HuH-7.5 (cell line): Measurements from ENCODE around the gene NDUFAF3.

Source experiments
- DNase-seq: peaks from one replicate; pipeline ENCODE4 v3.0.0; 2011; ENCODE audit warnings: low spot score

Gene NDUFAF3

DNA sequence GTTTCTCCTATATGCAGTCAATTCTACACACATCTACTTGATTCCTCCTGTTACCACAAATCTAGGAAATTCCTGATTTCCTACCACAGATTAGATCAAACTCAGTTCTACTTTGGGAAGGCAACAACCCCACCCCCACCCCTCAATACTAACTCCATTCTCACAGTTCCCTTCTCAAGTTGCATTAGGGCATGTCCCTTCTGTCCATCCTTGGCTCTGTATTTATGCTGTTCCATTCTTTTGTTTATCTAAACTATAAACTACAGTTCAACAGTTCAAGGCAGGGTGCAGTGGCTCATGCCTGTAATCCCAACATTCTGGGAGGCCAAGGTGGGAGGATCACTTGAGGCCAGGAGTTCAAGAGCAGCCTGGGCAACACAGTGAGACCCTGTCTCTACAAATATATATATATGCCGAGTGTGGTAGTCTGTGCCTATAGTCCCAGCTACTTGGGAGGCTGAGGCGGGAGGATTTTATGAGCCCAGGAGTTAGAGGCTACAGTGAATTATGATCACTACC lies 32.5 kb downstream of the NDUFAF3 start:
- no peak for DNase-seq

DNA sequence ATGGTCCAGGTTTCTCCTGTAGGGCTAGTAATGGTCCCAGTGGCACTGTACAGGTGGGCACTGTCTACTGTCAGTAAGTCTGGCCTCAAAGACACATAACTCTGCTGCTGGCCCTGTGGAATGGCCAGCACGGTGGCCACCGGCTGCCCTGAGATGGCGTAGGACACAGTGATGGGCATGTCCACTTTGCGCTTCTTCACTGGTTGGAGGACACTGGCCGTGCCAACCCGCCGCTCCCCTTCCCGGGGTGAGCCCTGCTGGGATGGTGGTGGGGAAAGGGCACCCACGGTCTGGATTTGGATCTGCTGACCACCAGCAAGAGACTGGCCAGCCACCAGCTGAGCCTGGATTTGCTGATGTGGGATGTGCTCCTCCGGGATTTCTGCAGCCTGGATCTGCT lies 35.3 kb downstream of the NDUFAF3 start:
- DNase-seq, result no peak

DNA sequence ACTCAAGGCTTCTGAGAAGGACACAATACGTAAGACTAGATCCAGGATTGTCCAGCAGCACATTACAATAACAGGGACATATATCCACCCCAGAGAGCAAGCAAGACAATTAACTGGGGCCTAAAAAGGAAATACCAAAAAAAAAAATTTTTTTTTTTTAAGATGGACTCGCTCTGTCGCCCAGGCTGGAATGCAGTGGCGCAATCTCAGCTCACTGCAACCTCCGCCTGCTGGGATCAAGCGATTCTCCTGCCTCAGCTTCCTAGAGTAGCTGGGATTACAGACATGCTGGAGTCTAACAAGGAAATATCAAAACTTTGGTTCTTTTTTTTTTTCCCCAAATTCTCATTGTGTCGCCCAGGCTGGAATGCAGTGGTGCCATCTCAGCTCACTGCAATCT lies 36.1 kb downstream of the NDUFAF3 start:
- DNase-seq, result no peak
